Esophagus muscularis mucosa (tissue), 4 donors: ENCODE results near the gene FRMD4A. TPM values are rescaled to one million over a fixed set of nuclear protein-coding genes. Genes with fewer than 3 reads are reported as not detected.

Source experiments
- DNase-seq: peaks from one replicate; pipeline ENCODE4 v3.0.0-alpha.2; 2017; ENCODE audit errors: extremely low spot score
- H3K27ac ChIP-seq, 4 donors: fragments of 200-600 bp; sonication (generic); replicated peaks in 1 of 4; 1 replicate in 3 of 4; 2 replicates in 1 of 4; pipeline ENCODE4 v1.5.1; 2016 to 2019; ENCODE audit warnings: mild to moderate bottlenecking in 1 of 4
- H3K27me3 ChIP-seq, 4 donors: fragments of 200-600 bp; sonication (generic); one replicate each; pipeline versions ENCODE4 v1.5.1 to v1.6.0; 2016 to 2019
- H3K36me3 ChIP-seq, 4 donors: fragments of 200-600 bp; sonication (generic); one replicate each; pipeline ENCODE4 v1.5.1; 2016 to 2019
- H3K4me1 ChIP-seq, 4 donors: fragments of 200-600 bp; sonication (generic); one replicate each; pipeline ENCODE4 v1.5.1; 2016 to 2019
- H3K4me3 ChIP-seq, 4 donors: fragments of 200-600 bp; sonication (generic); 1 replicate in 2 of 4; 2 replicates in 2 of 4; pipeline ENCODE4 v1.5.1; 2016 to 2019; ENCODE audit warnings: mild to moderate bottlenecking in 4 of 4, moderate library complexity in 1 of 4
- H3K9me3 ChIP-seq, 4 donors: fragments of 200-600 bp; sonication (generic); 1 replicate in 3 of 4; 2 replicates in 1 of 4; pipeline ENCODE4 v1.5.1; 2016 to 2019
- CTCF ChIP-seq, 3 experiments: fragments of 200-600 bp in 2 of 3; fragments of 450-650 bp in 1 of 3; sonication (generic) in 2 of 3; IDR thresholded peaks; one replicate each; pipeline ENCODE4 v1.5.1; 2017 to 2019; ENCODE audit warnings: antibody characterized with exemption in 3 of 3, mild to moderate bottlenecking in 2 of 3, moderate library complexity in 1 of 3
- EP300 ChIP-seq: sonication (generic); formaldehyde crosslinking; IDR thresholded peaks from one replicate; pipeline ENCODE4 v1.6.1; 2017; ENCODE audit warnings: antibody characterized with exemption
- POLR2A ChIP-seq: fragments of 450-650 bp; IDR thresholded peaks from one replicate; pipeline ENCODE4 v1.6.1; 2017; ENCODE audit warnings: antibody characterized with exemption, moderate library complexity, mild to moderate bottlenecking, low read depth
- POLR2AphosphoS5 ChIP-seq, 2 donors: sonication (generic); formaldehyde crosslinking; IDR thresholded peaks; one replicate each; pipeline ENCODE4 v1.6.1; 2017; ENCODE audit warnings: antibody characterized with exemption in 2 of 2
- WGBS: methylation state at CpG from one replicate; pipeline ENCODE4 v1.1.5; 2018; 5-methylcytosine and 5-hydroxymethylcytosine counted together
- intact Hi-C: fragments of 100-400 bp; cut with DNase I; formaldehyde crosslinking; loops from one replicate; pipeline ENCODE4 v1.15.1; 2023
- total RNA-seq, 4 donors: library from RNA; depleted of rRNA; stranded (reverse); fragments of >200 nt; gene quantifications; one replicate each; pipeline versions ENCODE4 v1.1.0 to v1.2.1, GENCODE V29; 2016

Gene FRMD4A
- total RNA-seq, 4 donors from 2014 or later, result 17.0 to 28.8 (median 21.8) TPM

- Histone ChIP-seq H3K27ac (no peak overlapping the region), H3K36me3 (no peaks in the 10 kb centered on the region), H3K9me3 (no peaks in the 10 kb centered on the region), H3K27me3 (no peaks in the 10 kb centered on the region), H3K4me1 (no peaks in the 10 kb centered on the region), H3K4me3 (no peak overlapping the region)
- intact Hi-C loops, result no loop called here
- WGBS, result 74% methylated on average over 4 of the region's 4 CpGs
- no peak for DNase-seq
- TF ChIP-seq POLR2AphosphoS5 (IDR thresholded peaks at IDR 0.05) (no peak), POLR2A (no peak), EP300 (no peak), CTCF (IDR thresholded peaks at IDR 0.05) (no peak)
These were observed 184.2 kb downstream of the FRMD4A start for GRCh38 chr10:14146501-14146900.

GRCh38 chr10:14146025-14146424, 184.7 kb downstream of the FRMD4A start:
- H3K4me1 ChIP-seq, result no peaks in the 10 kb centered on the region
- DNase-seq, result no peak
- no peaks in the 10 kb centered on the region for H3K9me3 ChIP-seq
- no peak overlapping the region for H3K4me3 ChIP-seq
- TF ChIP-seq EP300 (no peak), POLR2A (no peak), POLR2AphosphoS5 (IDR thresholded peaks at IDR 0.05) (no peak)
- H3K27ac ChIP-seq, result no peak overlapping the region
- no peaks in the 10 kb centered on the region for H3K36me3 ChIP-seq
- H3K27me3 ChIP-seq, result no peaks in the 10 kb centered on the region
- intact Hi-C loops, result no loop called here
- WGBS, result 59% methylated on average over 3 of the region's 3 CpGs

- no peak overlapping the region for H3K27ac ChIP-seq
- H3K27me3 ChIP-seq, result no peaks in the 10 kb centered on the region
- no peaks in the 10 kb centered on the region for H3K9me3 ChIP-seq
- H3K4me1 ChIP-seq, result no peaks in the 10 kb centered on the region
- no peak for DNase-seq
- H3K36me3 ChIP-seq, result no peaks in the 10 kb centered on the region
- intact Hi-C loops, result no loop called here
- no peak overlapping the region for H3K4me3 ChIP-seq
- TF ChIP-seq POLR2A (no peak), POLR2AphosphoS5 (IDR thresholded peaks at IDR 0.05) (no peak), CTCF (IDR thresholded peaks at IDR 0.05) (no peak), EP300 (no peak)
- WGBS, result 83% methylated on average over 4 of the region's 4 CpGs
These were observed 186.3 kb downstream of the FRMD4A start for GRCh38 chr10:14144451-14144850.

GRCh38 chr10:14142606-14143250, 188.0 kb downstream of the FRMD4A start:
- 62% methylated on average over 4 of the region's 4 CpGs for WGBS
- no peak for DNase-seq
- H3K4me1 ChIP-seq, result no peaks in the 10 kb centered on the region
- intact Hi-C loops, result no loop called here
- H3K9me3 ChIP-seq, result no peaks in the 10 kb centered on the region
- no peaks in the 10 kb centered on the region for H3K27me3 ChIP-seq
- H3K4me3 ChIP-seq, result no peak overlapping the region
- no peaks in the 10 kb centered on the region for H3K36me3 ChIP-seq
- H3K27ac ChIP-seq, result no peak overlapping the region
- TF ChIP-seq EP300 (no peak), CTCF (IDR thresholded peaks at IDR 0.05) (no peak), POLR2AphosphoS5 (IDR thresholded peaks at IDR 0.05) (no peak), POLR2A (no peak)

- Histone ChIP-seq H3K4me3 (no peak overlapping the region), H3K4me1 (no peaks in the 10 kb centered on the region), H3K36me3 (no peaks in the 10 kb centered on the region), H3K27ac (no peak overlapping the region), H3K27me3 (no peaks in the 10 kb centered on the region), H3K9me3 (no peaks in the 10 kb centered on the region)
- WGBS, result 97% methylated on average over 5 of the region's 5 CpGs
- no peak for DNase-seq
- TF ChIP-seq CTCF (IDR thresholded peaks at IDR 0.05), result no peak
- TF ChIP-seq POLR2A, result no peak
- TF ChIP-seq POLR2AphosphoS5 (IDR thresholded peaks at IDR 0.05), result no peak
- TF ChIP-seq EP300, result no peak
- intact Hi-C loops, result no loop called here
These were observed 189.4 kb downstream of the FRMD4A start for GRCh38 chr10:14141283-14141682.
